OCI-LY7 (cell line): Measurements from ENCODE around the gene NFRKB. TPM values are rescaled to one million over a fixed set of nuclear protein-coding genes. Genes with fewer than 3 reads are reported as not detected.

ENCODE experiments used
- BruUV-seq: library from RNA; stranded (reverse); fragments of 400-500 nt; replicated peaks from 2 replicates; lab custom pipeline; 2021; lab: Mats Ljungman, UMichigan
- CTCF ChIA-PET: fragments of 300-600 bp; sonication (Branson Sonifier 250); formaldehyde crosslinking; loops from one replicate; lab custom pipeline; 2022; ENCODE audit warnings: antibody characterized with exemption; ENCODE audit not compliant: unreplicated experiment; lab: Charles Lee
- POLR2A ChIA-PET: fragments of 300-600 bp; sonication (Branson Sonifier 250); formaldehyde crosslinking; loops from one replicate; lab custom pipeline; 2022; ENCODE audit warnings: antibody characterized with exemption; lab: Charles Lee
- DNase-seq: peaks from one replicate; pipeline ENCODE4 v3.0.0-alpha.2; 2015; ENCODE audit warnings: low spot score
- H2AFZ ChIP-seq: fragments of 200-600 bp; sonication (generic), shearing (Covaris generic); 2 replicates; pipeline ENCODE4 v1.6.1; 2014; ENCODE audit warnings: mild to moderate bottlenecking, antibody characterized with exemption, low read length, moderate library complexity
- H3K27ac ChIP-seq: fragments of 200-600 bp; sonication (generic); 2 replicates; pipeline ENCODE4 v1.5.1; 2014; ENCODE audit warnings: mixed run types, low read depth, mild to moderate bottlenecking, moderate library complexity, low read length, inconsistent platforms; ENCODE audit not compliant: poor library complexity, severe bottlenecking
- H3K36me3 ChIP-seq: fragments of 200-600 bp; sonication (generic); 2 replicates; pipeline ENCODE4 v1.6.1; 2014; ENCODE audit warnings: mild to moderate bottlenecking, antibody characterized with exemption, low read length, moderate library complexity, mixed read lengths; ENCODE audit not compliant: insufficient read depth
- H3K4me1 ChIP-seq: fragments of 200-600 bp; sonication (generic); 2 replicates; pipeline ENCODE4 v1.5.1; 2014; ENCODE audit warnings: mild to moderate bottlenecking, low read length; ENCODE audit not compliant: insufficient read depth, poor library complexity, severe bottlenecking
- H3K4me2 ChIP-seq: fragments of 200-600 bp; sonication (generic); 2 replicates; pipeline ENCODE4 v1.6.1; 2014; ENCODE audit warnings: mild to moderate bottlenecking, low read length
- H3K4me3 ChIP-seq: fragments of 200-600 bp; sonication (generic); 2 replicates; pipeline ENCODE4 v1.5.1; 2014; ENCODE audit warnings: mild to moderate bottlenecking, low read depth, low read length; ENCODE audit not compliant: poor library complexity, severe bottlenecking
- H3K79me2 ChIP-seq: fragments of 200-600 bp; sonication (generic); 2 replicates; pipeline ENCODE4 v1.6.1; 2016; ENCODE audit warnings: low read depth, mild to moderate bottlenecking, low read length, moderate library complexity, mixed read lengths; ENCODE audit not compliant: insufficient read depth
- H3K9me2 ChIP-seq: fragments of 200-600 bp; sonication (generic); 2 replicates; pipeline ENCODE4 v1.6.1; 2016; ENCODE audit warnings: mild to moderate bottlenecking, low read length, mixed read lengths; ENCODE audit not compliant: insufficient read depth
- H3K9me3 ChIP-seq: fragments of 200-600 bp; sonication (generic); 2 replicates; pipeline ENCODE4 v1.6.1; 2014; ENCODE audit warnings: mild to moderate bottlenecking, mixed run types, low read length, mixed read lengths
- H4K20me1 ChIP-seq: fragments of 200-600 bp; sonication (generic); 2 replicates; pipeline ENCODE4 v1.6.1; 2014; ENCODE audit warnings: mild to moderate bottlenecking, antibody characterized with exemption, low read length, moderate library complexity, mixed read lengths; ENCODE audit not compliant: insufficient read depth
- EZH2phosphoT487 ChIP-seq: fragments of 200-600 bp; sonication (generic); IDR thresholded peaks from 2 replicates; pipeline ENCODE4 v1.6.1; 2018; ENCODE audit warnings: low read depth, borderline replicate concordance, mild to moderate bottlenecking, mixed run types, antibody characterized with exemption, low read length, moderate library complexity, mixed read lengths
- intact Hi-C: fragments of 100-400 bp; cut with micrococcal nuclease; formaldehyde crosslinking; loops from one replicate; pipeline ENCODE4 v1.10.0; 2022; ENCODE audit not compliant: unreplicated experiment
- total RNA-seq, 2 experiments: library from RNA; depleted of rRNA in 1 of 2; stranded (reverse); fragments of >200 nt in 1 of 2; shearing (Covaris generic) in 1 of 2; gene quantifications; 2 replicates each; pipeline ENCODE4 v1.2.3, GENCODE V29; 2014 to 2022
- TF ChIP-seq, protein P1 (sequence below): fragments of 200-600 bp; sonication (generic); conservative IDR thresholded peaks from 2 replicates; pipeline ENCODE4 v1.5.1; 2014; ENCODE audit warnings: mild to moderate bottlenecking, antibody characterized with exemption, low read length, moderate library complexity, mixed read lengths

Gene NFRKB
- total RNA-seq, 2 experiments from 2014 or later: 31.2 to 35.5 TPM

DNA sequence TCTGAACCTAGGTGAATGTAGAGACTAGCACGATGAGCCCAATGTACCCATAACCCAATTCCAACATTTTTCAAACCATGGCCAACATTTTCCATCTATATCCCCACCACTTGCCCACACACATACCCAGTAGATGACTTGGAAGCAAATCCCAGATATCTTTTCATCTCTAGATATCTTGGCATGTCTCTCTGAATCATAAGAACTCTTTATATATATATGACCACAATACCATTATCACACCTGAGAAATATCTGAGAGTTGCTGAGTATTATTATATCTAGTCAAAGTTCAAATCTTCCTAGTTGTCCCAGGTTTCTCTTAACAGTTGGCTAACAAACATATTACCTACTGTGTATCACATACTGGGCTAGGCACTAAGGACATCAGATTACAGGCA is 37.9 kb upstream of the NFRKB start:
- H2AFZ ChIP-seq: no peak overlapping the region
- H3K79me2 ChIP-seq: peaks cover 8% of the 10 kb centered on the region; the same call in 1 of the 2 replicates
- TF ChIP-seq EZH2phosphoT487: no peak
- TF ChIP-seq, protein P1, sequence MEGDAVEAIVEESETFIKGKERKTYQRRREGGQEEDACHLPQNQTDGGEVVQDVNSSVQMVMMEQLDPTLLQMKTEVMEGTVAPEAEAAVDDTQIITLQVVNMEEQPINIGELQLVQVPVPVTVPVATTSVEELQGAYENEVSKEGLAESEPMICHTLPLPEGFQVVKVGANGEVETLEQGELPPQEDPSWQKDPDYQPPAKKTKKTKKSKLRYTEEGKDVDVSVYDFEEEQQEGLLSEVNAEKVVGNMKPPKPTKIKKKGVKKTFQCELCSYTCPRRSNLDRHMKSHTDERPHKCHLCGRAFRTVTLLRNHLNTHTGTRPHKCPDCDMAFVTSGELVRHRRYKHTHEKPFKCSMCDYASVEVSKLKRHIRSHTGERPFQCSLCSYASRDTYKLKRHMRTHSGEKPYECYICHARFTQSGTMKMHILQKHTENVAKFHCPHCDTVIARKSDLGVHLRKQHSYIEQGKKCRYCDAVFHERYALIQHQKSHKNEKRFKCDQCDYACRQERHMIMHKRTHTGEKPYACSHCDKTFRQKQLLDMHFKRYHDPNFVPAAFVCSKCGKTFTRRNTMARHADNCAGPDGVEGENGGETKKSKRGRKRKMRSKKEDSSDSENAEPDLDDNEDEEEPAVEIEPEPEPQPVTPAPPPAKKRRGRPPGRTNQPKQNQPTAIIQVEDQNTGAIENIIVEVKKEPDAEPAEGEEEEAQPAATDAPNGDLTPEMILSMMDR: no peak
- H3K36me3 ChIP-seq: peaks cover 93% of the 10 kb centered on the region
- no peaks in the 10 kb centered on the region for H4K20me1 ChIP-seq
- DNase-seq: no peak
- no peak overlapping the region for H3K27ac ChIP-seq
- no TSS peak for BruUV-seq
- no peaks in the 10 kb centered on the region for H3K9me2 ChIP-seq
- H3K4me3 ChIP-seq: no peak overlapping the region
- H3K4me1 ChIP-seq: peaks cover 15% of the 10 kb centered on the region
- ChIA-PET POLR2A (interaction anchor here (0.6 to 1.1 kb wide), 3 partner anchors 8 to 198 kb away, joined by 3 to 4 read pairs (median 4); no protein-coding TSS in a partner anchor), CTCF (no interaction called here)
- no peak overlapping the region for H3K4me2 ChIP-seq
- intact Hi-C loops: no loop called here
- H3K9me3 ChIP-seq: no peaks in the 10 kb centered on the region

GRCh38 chr11:129932381-129933067 is 37.1 kb upstream of the NFRKB start:
- POLR2A ChIA-PET: interaction anchor here (0.5 to 1.2 kb wide), 8 partner anchors 8 to 245 kb away, joined by 3 to 5 read pairs (median 3); no protein-coding TSS in a partner anchor
- CTCF ChIA-PET: no interaction called here
- DNase-seq: no peak
- Histone ChIP-seq H4K20me1 (no peaks in the 10 kb centered on the region), H3K4me3 (no peak overlapping the region), H3K9me3 (no peaks in the 10 kb centered on the region), H3K27ac (no peak overlapping the region), H3K4me2 (no peak overlapping the region), H3K9me2 (no peaks in the 10 kb centered on the region), H3K79me2 (peaks cover 7% of the 10 kb centered on the region; the same call in 1 of the 2 replicates), H3K4me1 (peaks cover 10% of the 10 kb centered on the region), H2AFZ (no peak overlapping the region), H3K36me3 (peaks cover 94% of the 10 kb centered on the region)
- no peak for TF ChIP-seq EZH2phosphoT487
- TF ChIP-seq, protein P1: no peak
- intact Hi-C loops: no loop called here
- BruUV-seq: no TSS peak

GRCh38 chr11:129930743-129931142 is 35.4 kb upstream of the NFRKB start:
- Histone ChIP-seq H4K20me1 (no peaks in the 10 kb centered on the region), H3K4me1 (peaks cover 6% of the 10 kb centered on the region), H3K9me3 (no peaks in the 10 kb centered on the region), H3K36me3 (peaks cover 96% of the 10 kb centered on the region), H3K4me2 (no peak overlapping the region), H2AFZ (no peak overlapping the region), H3K9me2 (no peaks in the 10 kb centered on the region), H3K27ac (no peak overlapping the region), H3K79me2 (no peaks in the 10 kb centered on the region), H3K4me3 (no peak overlapping the region)
- TF ChIP-seq, protein P1: no peak
- TF ChIP-seq EZH2phosphoT487: no peak
- CTCF ChIA-PET: no interaction called here
- POLR2A ChIA-PET: interaction anchor here (0.5 to 2.0 kb wide), 2 partner anchors 9 to 151 kb away, joined by 3 to 7 read pairs; no protein-coding TSS in a partner anchor
- DNase-seq: no peak
- no TSS peak for BruUV-seq
- intact Hi-C loops: no loop called here
